ENCODE results near the gene DIP2A.
A peak's percentile ranks its signal among the peaks of the same experiment; 100 is the strongest.

DIP2A gene

GRCh38 chr21:46424039-46424591 lies 34.6 kb upstream of the DIP2A start:
- Histone ChIP-seq H3K27ac (peak overlapping the region; percentile 98), H3K27me3 (ENCODE audit: insufficient read depth, low read depth, severe bottlenecking) (no peaks in the 10 kb centered on the region), H3K4me3 (ENCODE audit: low read depth, low read length) (no peak overlapping the region), H3K36me3 (peaks cover 76% of the 10 kb centered on the region), H3K9me3 (ENCODE audit: severe bottlenecking) (no peaks in the 10 kb centered on the region)
- DNase-seq, result peak; percentile 50
- TF ChIP-seq CTCF (IDR thresholded peaks at IDR 0.05; ENCODE audit: low read depth, low read length), result peak; percentile 37; the same call in 1 of the 2 replicates

GRCh38 chr21:46424621-46425020 lies 34.1 kb upstream of the DIP2A start:
- peak overlapping the region; percentile 98 for H3K27ac ChIP-seq
- no peaks in the 10 kb centered on the region for H3K27me3 ChIP-seq (ENCODE audit: insufficient read depth, low read depth, severe bottlenecking)
- no peak for TF ChIP-seq CTCF (IDR thresholded peaks at IDR 0.05; ENCODE audit: low read depth, low read length)
- H3K36me3 ChIP-seq, result peaks cover 74% of the 10 kb centered on the region
- no peak for DNase-seq
- no peak overlapping the region for H3K4me3 ChIP-seq (ENCODE audit: low read depth, low read length)
- no peaks in the 10 kb centered on the region for H3K9me3 ChIP-seq (ENCODE audit: severe bottlenecking)

GRCh38 chr21:46425041-46425440 lies 33.6 kb upstream of the DIP2A start:
- H3K27me3 ChIP-seq (ENCODE audit: insufficient read depth, low read depth, severe bottlenecking), result no peaks in the 10 kb centered on the region
- DNase-seq, result peak; percentile 96
- H3K36me3 ChIP-seq, result peaks cover 74% of the 10 kb centered on the region
- no peak overlapping the region for H3K4me3 ChIP-seq (ENCODE audit: low read depth, low read length)
- no peaks in the 10 kb centered on the region for H3K9me3 ChIP-seq (ENCODE audit: severe bottlenecking)
- TF ChIP-seq CTCF (IDR thresholded peaks at IDR 0.05; ENCODE audit: low read depth, low read length), result no peak
- peak overlapping the region; percentile 98 for H3K27ac ChIP-seq

GRCh38 chr21:46425571-46425970 lies 33.1 kb upstream of the DIP2A start:
- no peak for TF ChIP-seq CTCF (IDR thresholded peaks at IDR 0.05; ENCODE audit: low read depth, low read length)
- Histone ChIP-seq H3K27me3 (ENCODE audit: insufficient read depth, low read depth, severe bottlenecking) (no peaks in the 10 kb centered on the region), H3K27ac (peak overlapping the region; percentile 98), H3K9me3 (ENCODE audit: severe bottlenecking) (no peaks in the 10 kb centered on the region), H3K4me3 (ENCODE audit: low read depth, low read length) (peak overlapping the region; percentile 6; the same call in 1 of the 2 replicates), H3K36me3 (peaks cover 74% of the 10 kb centered on the region)
- peak; percentile 87 for DNase-seq

GRCh38 chr21:46426313-46427046 lies 32.2 kb upstream of the DIP2A start:
- no peaks in the 10 kb centered on the region for H3K9me3 ChIP-seq (ENCODE audit: severe bottlenecking)
- peaks cover 74% of the 10 kb centered on the region for H3K36me3 ChIP-seq
- H3K27ac ChIP-seq, result peak overlapping the region; percentile 98
- H3K4me3 ChIP-seq (ENCODE audit: low read depth, low read length), result no peak overlapping the region
- no peak for TF ChIP-seq CTCF (IDR thresholded peaks at IDR 0.05; ENCODE audit: low read depth, low read length)
- no peak for DNase-seq
- H3K27me3 ChIP-seq (ENCODE audit: insufficient read depth, low read depth, severe bottlenecking), result no peaks in the 10 kb centered on the region

Data from WERI-Rb-1 (cell line).